Muscle of leg (tissue), 11 donors: ENCODE data around the gene RIMBP3C. TPM values are rescaled to one million over a fixed set of nuclear protein-coding genes. Genes with fewer than 3 reads are reported as not detected.
"Not testable (repeated sequence)": the region's sequence is repeated elsewhere in the genome, so short reads cannot be mapped to it uniquely, and the experiment has no call there.

Source experiments
- DNase-seq: peaks from one replicate; pipeline ENCODE4 v3.0.0; 2013
- H3K27ac ChIP-seq: one replicate; pipeline ENCODE4 v1.5.1; 2013; ENCODE audit warnings: mild to moderate bottlenecking, low read length, control low read depth
- H3K27me3 ChIP-seq: one replicate; pipeline ENCODE4 v1.6.1; 2013; ENCODE audit warnings: low read length; ENCODE audit not compliant: control insufficient read depth, insufficient read depth
- H3K36me3 ChIP-seq: one replicate; pipeline ENCODE4 v1.6.1; 2013; ENCODE audit warnings: low read length; ENCODE audit not compliant: control insufficient read depth, insufficient read depth
- H3K4me1 ChIP-seq: one replicate; pipeline ENCODE4 v1.6.1; 2013; ENCODE audit warnings: low read length; ENCODE audit not compliant: control insufficient read depth, insufficient read depth
- H3K4me3 ChIP-seq: one replicate; pipeline ENCODE4 v1.5.1; 2013; ENCODE audit warnings: low read length, control low read depth
- H3K9me3 ChIP-seq: replicated peaks from 2 replicates; pipeline ENCODE4 v1.6.1; 2013; ENCODE audit warnings: low read depth, low read length; ENCODE audit not compliant: control insufficient read depth
- WGBS: methylation state at CpG from one replicate; pipeline ENCODE4 v1.1.5; 2013; ENCODE audit warnings: missing lambda C conversion rate; ENCODE audit not compliant: insufficient coverage; 5-methylcytosine and 5-hydroxymethylcytosine counted together
- polyA plus RNA-seq, 8 donors: library from polyadenylated mRNA; unstranded; fragments of 120-200 nt; gene quantifications; one replicate each; pipeline versions ENCODE4 v1.2.1 to v1.2.3, GENCODE V29; 2013; ENCODE audit warnings: inconsistent platforms in 1 of 8, low replicate concordance in 1 of 8; ENCODE audit not compliant: insufficient read length in 8 of 8, insufficient read depth in 1 of 8
- total RNA-seq: library from RNA; stranded (reverse); fragments of 120-200 nt; gene quantifications from one replicate; pipeline ENCODE4 v1.2.4, GENCODE V29; 2013

The RIMBP3C gene
- total and polyA plus RNA-seq, 9 donors, result 0.40 to 1.3 (median 0.63) TPM

GRCh38 chr22:21559345-21560125, 8.3 kb upstream of the RIMBP3C start:
- H3K9me3 ChIP-seq, DNase-seq, H3K4me3 ChIP-seq, H3K27me3 ChIP-seq, H3K27ac ChIP-seq, H3K4me1 ChIP-seq, H3K36me3 ChIP-seq: not testable (repeated sequence)
- WGBS, result no CpG with 5 or more reads among the region's 10 CpGs

- WGBS, result no CpG with 5 or more reads among the region's 44 CpGs
- not testable (repeated sequence) for H3K4me1 ChIP-seq, H3K27me3 ChIP-seq, H3K4me3 ChIP-seq, H3K9me3 ChIP-seq, H3K36me3 ChIP-seq, DNase-seq, H3K27ac ChIP-seq
Measured at GRCh38 chr22:21550678-21551047, 598 bp downstream of the RIMBP3C start.

GRCh38 chr22:21550008-21550677, 1.1 kb downstream of the RIMBP3C start:
- not testable (repeated sequence) for H3K4me3 ChIP-seq, H3K4me1 ChIP-seq, H3K27ac ChIP-seq, H3K36me3 ChIP-seq, H3K9me3 ChIP-seq, H3K27me3 ChIP-seq, DNase-seq
- no CpG with 5 or more reads among the region's 62 CpGs for WGBS

GRCh38 chr22:21549558-21549957, 1.7 kb downstream of the RIMBP3C start:
- not testable (repeated sequence) for DNase-seq, H3K27me3 ChIP-seq, H3K4me3 ChIP-seq, H3K9me3 ChIP-seq, H3K36me3 ChIP-seq, H3K27ac ChIP-seq, H3K4me1 ChIP-seq
- no CpG with 5 or more reads among the region's 38 CpGs for WGBS

- WGBS, result no CpG with 5 or more reads among the region's 17 CpGs
Measured at GRCh38 chr22:21544432-21545322, 6.6 kb downstream of the RIMBP3C start.

GRCh38 chr22:21539862-21540261, 11.4 kb downstream of the RIMBP3C start:
- WGBS, result no CpG with 5 or more reads among the region's 7 CpGs
- not testable (repeated sequence) for H3K4me1 ChIP-seq, H3K27me3 ChIP-seq, H3K36me3 ChIP-seq, H3K4me3 ChIP-seq, H3K27ac ChIP-seq, H3K9me3 ChIP-seq, DNase-seq

More at GRCh38 chr22:21544432-21545322, 6.6 kb downstream of the RIMBP3C start:
- H3K36me3 ChIP-seq, H3K27me3 ChIP-seq, DNase-seq, H3K9me3 ChIP-seq, H3K27ac ChIP-seq, H3K4me1 ChIP-seq, H3K4me3 ChIP-seq: not testable (repeated sequence)

GRCh38 chr22:21532863-21533648, 18.2 kb downstream of the RIMBP3C start:
- not testable (repeated sequence) for H3K27me3 ChIP-seq, H3K4me1 ChIP-seq, H3K4me3 ChIP-seq, H3K27ac ChIP-seq, H3K36me3 ChIP-seq, DNase-seq, H3K9me3 ChIP-seq
- WGBS, result no CpG with 5 or more reads among the region's 20 CpGs

- H3K27ac ChIP-seq, H3K36me3 ChIP-seq, H3K27me3 ChIP-seq, H3K4me1 ChIP-seq, DNase-seq, H3K9me3 ChIP-seq, H3K4me3 ChIP-seq: not testable (repeated sequence)
- WGBS, result no CpG with 5 or more reads among the region's 5 CpGs
Measured at GRCh38 chr22:21531525-21531924, 19.7 kb downstream of the RIMBP3C start.

GRCh38 chr22:21526705-21527500, 24.4 kb downstream of the RIMBP3C start:
- H3K4me1 ChIP-seq, H3K4me3 ChIP-seq, H3K9me3 ChIP-seq, H3K27ac ChIP-seq, DNase-seq, H3K27me3 ChIP-seq, H3K36me3 ChIP-seq: not testable (repeated sequence)
- no CpG with 5 or more reads among the region's 6 CpGs for WGBS
